ENCODE measurements around the gene TCF15.

GRCh38 chr20:588932-589672 is 21.0 kb downstream of the TCF15 start:
- TF ChIP-seq POLR2A (IDR thresholded peaks at IDR 0.05) (no peak), CTCF (IDR thresholded peaks at IDR 0.05) (no peak), EP300 (IDR thresholded peaks at IDR 0.05) (no peak)
